GM18907 (cell line): ENCODE measurements around the gene LDLRAD3.

ENCODE experiments used
- ATAC-seq: cut with Tn5 transposase; IDR thresholded peaks from one replicate; pipeline ENCODE4 v1.9.1; 2021; ENCODE audit warnings: mild to moderate bottlenecking, moderate library complexity; ENCODE audit not compliant: unreplicated experiment

LDLRAD3 gene

DNA sequence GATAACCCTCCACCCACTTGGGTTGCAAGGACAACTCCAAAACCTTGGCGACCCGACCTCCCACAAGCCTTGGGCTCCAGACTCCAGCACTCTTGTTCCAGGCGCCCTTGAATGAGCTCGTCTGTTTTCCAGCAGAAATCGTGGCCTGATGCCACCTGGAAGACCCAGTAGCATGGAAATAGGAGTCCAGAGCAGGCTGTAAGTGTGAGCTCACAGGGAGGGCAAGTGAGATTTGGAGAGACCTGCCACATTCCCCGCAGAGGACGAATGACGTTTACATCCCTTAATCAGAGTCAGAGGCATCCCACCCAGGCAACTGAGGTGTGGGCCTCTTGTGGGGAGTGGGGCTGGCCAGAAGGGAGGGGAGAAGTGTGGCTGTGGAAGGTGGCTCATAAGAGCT, 71.9 kb downstream of the LDLRAD3 start:
- no peak for ATAC-seq

GRCh38 chr11:36016263-36016662, 72.4 kb downstream of the LDLRAD3 start:
- no peak for ATAC-seq

DNA sequence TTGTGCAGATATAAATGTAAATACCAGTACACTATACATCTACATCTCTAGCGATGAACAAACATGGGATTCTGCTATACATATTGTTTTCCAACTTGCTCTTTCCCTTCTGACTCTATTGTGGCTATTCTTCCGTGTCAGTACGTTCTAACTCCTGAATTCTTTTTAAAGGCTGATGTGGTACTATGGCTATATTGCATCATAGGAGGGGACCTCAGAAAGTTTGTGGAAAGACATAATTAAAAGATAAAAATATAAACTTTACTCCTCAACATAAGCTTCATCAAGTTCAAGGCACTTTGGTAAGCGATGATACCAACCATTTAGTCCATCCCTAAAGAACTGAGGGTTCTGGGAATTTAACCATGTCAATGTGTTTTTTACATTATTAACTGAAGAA, 72.8 kb downstream of the LDLRAD3 start:
- ATAC-seq, result no peak

- no peak for ATAC-seq
These were observed 75.2 kb downstream of the LDLRAD3 start for GRCh38 chr11:36019005-36019596.

DNA sequence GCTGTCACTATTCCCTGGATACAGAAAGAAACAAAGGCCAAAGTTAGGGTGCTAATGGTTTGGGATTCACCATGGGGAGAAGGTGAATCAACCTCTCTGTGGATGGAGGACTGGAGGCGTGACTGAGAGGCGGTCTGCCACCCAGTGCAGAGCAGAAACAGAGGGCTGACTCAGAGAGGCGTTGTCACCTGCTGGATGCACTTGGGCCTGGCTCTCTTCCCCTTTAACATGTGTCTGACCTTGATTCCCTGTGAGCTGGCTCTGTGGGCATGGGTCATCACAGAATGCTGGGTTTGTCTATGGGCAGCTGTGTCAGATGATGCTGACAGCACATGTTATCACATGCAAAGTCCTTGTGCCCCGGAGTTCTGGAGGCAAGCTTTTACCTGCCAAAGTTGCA, 75.9 kb downstream of the LDLRAD3 start:
- no peak for ATAC-seq

DNA sequence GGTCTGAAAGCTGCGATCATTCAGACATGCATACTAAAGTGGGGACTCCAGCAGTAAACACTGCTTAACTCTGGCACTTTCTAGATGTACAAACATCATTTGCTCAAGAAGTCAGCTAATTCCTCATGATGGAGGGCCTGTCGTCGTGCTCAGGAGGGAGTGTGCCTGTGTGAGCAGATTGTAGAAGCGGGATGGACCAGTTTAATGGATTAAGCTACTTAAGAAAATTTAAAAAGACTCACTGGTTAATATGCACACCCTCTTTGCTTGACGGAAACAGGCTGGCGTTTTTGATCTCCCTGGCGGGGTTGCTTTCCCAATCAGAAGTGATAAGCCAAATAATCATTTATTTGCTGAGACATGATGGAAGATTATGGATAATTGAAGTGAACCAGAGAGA, 79.0 kb downstream of the LDLRAD3 start:
- ATAC-seq, result no peak

- ATAC-seq, result no peak
These were observed 80.1 kb downstream of the LDLRAD3 start for GRCh38 chr11:36023922-36024321.

DNA sequence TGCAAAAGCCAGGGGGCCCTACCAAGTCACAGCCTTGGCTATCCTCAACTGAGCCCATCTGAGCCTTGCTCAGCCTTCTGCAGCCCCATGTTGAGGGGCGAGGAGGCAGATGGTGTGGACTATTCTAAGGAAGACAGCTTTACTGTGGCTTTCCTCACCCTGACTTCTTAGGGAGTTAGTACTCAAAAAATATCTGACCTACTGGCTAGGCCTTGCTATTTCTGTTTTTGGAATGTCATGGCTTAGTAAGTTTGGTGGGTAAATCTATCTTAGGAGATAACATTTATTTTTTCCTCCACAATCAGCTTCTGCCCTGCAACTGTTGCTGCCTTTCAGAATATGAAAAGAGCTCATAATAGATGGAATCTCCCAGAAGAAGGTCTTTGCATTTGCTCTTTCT, 80.9 kb downstream of the LDLRAD3 start:
- ATAC-seq, result no peak

DNA sequence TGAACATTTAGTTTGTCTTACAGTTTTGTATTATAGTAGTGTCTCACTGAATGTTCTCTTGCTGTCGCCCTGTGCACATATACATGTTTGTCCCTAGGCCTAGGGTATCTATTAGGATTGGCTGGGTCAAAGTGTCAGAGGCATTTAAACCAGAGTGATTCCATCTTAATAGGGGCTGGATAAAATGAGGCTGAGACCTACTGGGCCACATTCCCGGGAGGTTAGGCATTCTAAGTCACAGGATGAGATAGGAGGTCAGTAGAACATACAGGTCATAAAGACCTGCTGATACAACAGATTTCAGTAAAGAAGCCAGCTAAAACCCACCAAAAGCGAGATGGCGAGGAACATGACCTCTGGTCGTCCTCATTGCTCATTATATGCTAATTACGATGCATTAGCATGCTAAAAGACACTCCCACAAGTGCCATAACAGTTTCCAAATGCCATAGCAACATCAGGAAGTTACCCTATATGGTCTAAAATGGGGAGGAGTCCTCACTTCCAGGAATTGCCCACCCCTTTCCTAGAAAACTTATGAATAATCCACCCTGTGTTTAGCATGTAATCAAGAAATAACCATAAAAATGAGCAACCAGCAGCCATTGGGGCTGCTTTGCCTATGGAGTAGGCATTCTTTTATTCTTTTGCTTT, 82.6 kb downstream of the LDLRAD3 start:
- ATAC-seq, result no peak

GRCh38 chr11:36027731-36028130, 83.9 kb downstream of the LDLRAD3 start:
- no peak for ATAC-seq

GRCh38 chr11:36029616-36030015, 85.8 kb downstream of the LDLRAD3 start:
- ATAC-seq, result no peak

DNA sequence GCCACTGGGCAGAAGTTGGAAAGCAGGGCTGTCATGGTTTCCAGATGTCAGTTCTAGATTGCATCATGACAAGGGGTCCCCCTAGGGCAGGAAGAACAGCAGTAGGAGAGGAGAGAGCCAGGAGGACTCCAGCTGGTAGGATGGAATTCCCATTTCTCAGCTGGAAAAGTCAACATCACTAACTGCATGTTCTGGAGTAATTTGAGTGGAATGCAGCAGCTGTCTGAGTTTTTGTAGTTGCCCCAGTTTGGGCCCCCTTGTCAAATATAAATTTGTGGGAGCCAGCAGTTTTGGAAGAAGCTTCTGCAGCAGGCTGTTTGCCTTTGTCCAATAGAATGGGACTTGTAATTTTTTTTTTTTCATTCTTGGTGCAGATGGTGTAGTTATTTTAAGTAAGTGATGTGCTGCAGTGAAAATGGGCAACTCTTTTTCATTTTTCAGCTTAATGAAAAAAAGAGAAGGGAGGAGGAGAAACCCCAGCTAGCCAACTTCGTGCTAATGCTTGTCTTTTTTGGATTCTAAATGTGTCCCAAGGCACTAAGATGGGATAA, 86.9 kb downstream of the LDLRAD3 start:
- no peak for ATAC-seq

- ATAC-seq, result no peak
These were observed 89.4 kb downstream of the LDLRAD3 start for GRCh38 chr11:36033082-36033751.

- ATAC-seq, result no peak
These were observed 90.1 kb downstream of the LDLRAD3 start for GRCh38 chr11:36033936-36034335.

- ATAC-seq, result no peak
These were observed 90.9 kb downstream of the LDLRAD3 start for GRCh38 chr11:36034551-36035331.

- no peak for ATAC-seq
These were observed 91.6 kb downstream of the LDLRAD3 start for GRCh38 chr11:36035454-36035853.

- no peak for ATAC-seq
These were observed 92.1 kb downstream of the LDLRAD3 start for GRCh38 chr11:36035999-36036398.

DNA sequence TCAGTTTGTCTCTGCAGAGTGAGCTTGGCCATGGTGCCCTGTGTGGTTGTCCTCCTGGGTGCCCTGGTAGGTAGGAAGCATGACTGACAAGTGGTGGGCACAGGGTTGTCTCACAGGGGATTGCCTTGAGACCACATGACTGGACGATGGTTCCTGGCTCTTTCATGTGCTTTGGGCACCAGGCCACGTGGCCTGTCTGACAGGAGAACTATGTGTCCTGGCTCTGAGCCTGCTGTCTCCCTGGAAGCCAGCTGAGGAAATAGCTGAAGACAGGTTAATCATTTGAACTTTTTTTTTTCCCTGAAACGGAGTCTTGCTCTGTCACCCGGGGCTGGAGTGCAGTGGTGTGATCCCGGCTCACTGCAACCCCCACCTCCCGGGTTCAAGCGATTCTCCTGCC, 93.2 kb downstream of the LDLRAD3 start:
- no peak for ATAC-seq

GRCh38 chr11:36038541-36038940, 94.7 kb downstream of the LDLRAD3 start:
- ATAC-seq, result no peak

DNA sequence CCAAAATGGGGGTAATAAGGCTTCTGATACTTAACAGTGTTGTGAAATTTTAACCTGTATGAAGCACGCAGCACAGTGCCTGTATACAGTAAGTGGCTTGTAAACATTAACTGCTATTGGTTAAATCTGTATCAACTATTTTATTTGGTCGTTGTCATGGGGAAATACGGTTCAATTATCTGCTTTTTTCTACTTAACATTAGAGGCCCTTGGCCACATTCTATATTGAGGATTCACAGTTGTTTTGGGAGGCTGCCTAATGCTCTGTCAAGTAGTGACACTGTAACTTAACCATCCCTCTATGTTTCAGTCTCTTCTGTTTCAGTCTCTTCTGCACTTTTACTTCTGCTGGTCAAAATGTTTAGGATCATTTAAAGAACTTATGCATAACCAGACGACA, 95.6 kb downstream of the LDLRAD3 start:
- ATAC-seq, result no peak

DNA sequence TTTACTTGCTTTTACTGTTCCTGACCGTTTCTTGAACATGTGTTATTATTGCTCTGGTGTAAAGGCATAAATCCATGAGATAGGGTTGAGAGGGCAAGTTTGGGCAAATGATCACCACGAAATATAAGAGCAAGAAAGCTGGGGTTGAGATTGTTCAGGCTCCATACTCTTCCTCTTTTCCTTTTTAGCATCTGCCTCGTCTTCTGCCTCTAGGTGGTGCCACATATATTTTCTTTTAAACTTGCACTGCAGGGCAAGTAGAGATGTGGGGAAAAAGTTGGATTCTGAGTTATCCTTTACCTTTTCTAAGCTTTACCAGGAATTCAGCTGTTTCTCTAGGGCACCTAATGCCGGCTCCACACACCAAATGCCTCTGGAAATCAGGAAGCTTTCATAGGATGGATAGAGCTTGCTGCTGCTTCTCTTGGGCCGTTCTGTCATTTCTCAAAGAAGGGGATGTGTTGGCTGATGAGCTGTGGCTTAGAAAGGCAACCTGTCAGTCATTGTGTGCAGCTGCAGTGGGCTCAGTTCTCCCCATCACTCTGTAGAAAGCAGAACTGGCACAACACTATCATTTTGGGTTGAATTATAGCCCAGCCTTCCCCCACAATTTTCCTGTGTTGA, 98.2 kb downstream of the LDLRAD3 start:
- ATAC-seq, result no peak
